Measurements from ENCODE around the gene MRGPRX3.

The MRGPRX3 gene

DNA sequence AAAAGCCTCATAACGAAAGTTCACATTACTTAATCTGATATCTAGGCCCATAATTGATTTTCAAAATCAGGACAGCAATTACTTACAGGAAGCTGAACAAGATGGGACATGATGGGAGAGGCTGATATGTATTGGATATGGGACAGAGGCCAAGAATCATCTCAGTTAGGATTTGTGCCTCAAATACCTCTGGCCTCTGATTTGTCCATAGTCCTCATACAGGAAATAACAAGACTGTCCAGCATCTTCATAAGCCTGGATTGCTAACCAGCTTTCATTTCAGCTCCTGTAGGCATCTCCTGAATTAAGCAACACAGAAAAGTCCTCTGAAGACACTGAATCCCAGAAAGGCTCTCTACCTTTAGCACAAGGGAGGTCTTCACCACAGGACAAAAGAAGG lies 36.0 kb downstream of the MRGPRX3 start:
- DNase-seq (ENCODE audit: low read depth), result no peak

DNA sequence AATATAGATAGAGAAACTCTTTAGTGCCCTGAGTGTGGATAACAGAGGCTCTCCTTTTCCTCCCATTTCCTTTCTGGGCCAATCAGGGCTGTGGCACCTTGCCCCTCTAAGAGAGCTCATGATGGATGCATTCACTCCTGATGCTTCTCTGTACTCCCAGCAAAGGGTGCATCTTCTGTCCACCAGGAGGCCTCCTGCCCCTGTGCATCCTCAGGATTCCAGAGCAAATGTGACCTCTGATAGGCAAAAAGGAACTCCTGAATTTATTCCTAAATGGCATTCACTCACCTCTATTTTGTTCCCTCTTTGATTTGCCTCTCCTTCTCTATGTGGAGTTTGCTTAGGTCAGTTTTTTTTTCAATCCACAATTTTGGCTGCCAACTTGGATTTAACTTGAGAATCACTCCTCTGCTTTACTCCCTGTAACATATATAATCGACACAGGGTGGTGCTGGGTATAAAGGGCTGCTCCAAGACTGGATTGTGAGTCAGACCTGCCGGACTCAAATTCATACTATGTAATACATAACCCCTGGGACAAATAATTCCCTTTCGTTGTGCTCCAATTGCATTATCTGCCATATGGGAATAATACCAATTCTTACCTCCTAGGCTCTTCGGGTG lies 39.1 kb downstream of the MRGPRX3 start:
- peak; percentile 16 for DNase-seq (ENCODE audit: low read depth)

DNA sequence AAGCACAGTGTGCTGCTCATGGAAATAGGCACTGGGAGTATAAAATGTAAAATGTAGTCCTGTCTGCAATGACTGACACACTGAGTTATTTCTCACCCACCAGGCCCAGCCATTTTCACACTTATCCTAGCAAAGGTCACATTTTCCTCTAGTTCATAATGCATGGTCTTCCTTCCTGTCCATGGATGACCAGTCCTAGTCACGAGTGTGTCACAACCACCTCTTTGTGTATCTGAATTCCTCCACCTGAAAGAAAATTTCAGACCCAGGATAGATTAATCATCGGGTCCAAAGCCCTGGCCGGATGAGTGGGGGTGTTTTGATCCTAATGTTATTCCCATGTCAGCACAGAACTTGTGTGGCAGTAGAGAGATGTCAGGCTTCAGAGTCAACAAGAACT lies 40.3 kb downstream of the MRGPRX3 start, which contains the start of gene MRGPRX4:
Gene MRGPRX4, plus strand, starts transcription at position 172 of the 400 bp plus-strand sequence. CDS start 420 bp downstream, outside the sequence.
- no peak for DNase-seq (ENCODE audit: low read depth)

DNA sequence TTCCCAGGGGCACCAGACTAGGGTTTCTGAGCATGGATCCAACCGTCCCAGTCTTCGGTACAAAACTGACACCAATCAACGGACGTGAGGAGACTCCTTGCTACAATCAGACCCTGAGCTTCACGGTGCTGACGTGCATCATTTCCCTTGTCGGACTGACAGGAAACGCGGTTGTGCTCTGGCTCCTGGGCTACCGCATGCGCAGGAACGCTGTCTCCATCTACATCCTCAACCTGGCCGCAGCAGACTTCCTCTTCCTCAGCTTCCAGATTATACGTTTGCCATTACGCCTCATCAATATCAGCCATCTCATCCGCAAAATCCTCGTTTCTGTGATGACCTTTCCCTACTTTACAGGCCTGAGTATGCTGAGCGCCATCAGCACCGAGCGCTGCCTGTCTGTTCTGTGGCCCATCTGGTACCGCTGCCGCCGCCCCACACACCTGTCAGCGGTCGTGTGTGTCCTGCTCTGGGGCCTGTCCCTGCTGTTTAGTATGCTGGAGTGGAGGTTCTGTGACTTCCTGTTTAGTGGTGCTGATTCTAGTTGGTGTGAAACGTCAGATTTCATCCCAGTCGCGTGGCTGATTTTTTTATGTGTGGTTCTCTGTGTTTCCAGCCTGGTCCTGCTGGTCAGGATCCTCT lies 41.0 kb downstream of the MRGPRX3 start:
- DNase-seq (ENCODE audit: low read depth), result no peak
